GM23338 (cell line): ENCODE measurements around the gene HOXC12.

Experiments
- JUNB ChIP-seq: IDR thresholded peaks from one replicate; pipeline ENCODE4 v1.6.1; 2016; ENCODE audit warnings: antibody characterized with exemption; ENCODE audit not compliant: unreplicated experiment
- TF ChIP-seq, protein P1 (sequence below), 2 experiments: fragments of 200-600 bp in 1 of 2; sonication (generic) in 1 of 2; conservative IDR thresholded peaks; 2 replicates each; pipeline versions ENCODE4 v1.5.1 to v1.6.1; 2016 to 2017; ENCODE audit warnings: antibody characterized with exemption in 2 of 2, low read depth in 2 of 2, mild to moderate bottlenecking in 2 of 2, moderate library complexity in 1 of 2

DNA sequence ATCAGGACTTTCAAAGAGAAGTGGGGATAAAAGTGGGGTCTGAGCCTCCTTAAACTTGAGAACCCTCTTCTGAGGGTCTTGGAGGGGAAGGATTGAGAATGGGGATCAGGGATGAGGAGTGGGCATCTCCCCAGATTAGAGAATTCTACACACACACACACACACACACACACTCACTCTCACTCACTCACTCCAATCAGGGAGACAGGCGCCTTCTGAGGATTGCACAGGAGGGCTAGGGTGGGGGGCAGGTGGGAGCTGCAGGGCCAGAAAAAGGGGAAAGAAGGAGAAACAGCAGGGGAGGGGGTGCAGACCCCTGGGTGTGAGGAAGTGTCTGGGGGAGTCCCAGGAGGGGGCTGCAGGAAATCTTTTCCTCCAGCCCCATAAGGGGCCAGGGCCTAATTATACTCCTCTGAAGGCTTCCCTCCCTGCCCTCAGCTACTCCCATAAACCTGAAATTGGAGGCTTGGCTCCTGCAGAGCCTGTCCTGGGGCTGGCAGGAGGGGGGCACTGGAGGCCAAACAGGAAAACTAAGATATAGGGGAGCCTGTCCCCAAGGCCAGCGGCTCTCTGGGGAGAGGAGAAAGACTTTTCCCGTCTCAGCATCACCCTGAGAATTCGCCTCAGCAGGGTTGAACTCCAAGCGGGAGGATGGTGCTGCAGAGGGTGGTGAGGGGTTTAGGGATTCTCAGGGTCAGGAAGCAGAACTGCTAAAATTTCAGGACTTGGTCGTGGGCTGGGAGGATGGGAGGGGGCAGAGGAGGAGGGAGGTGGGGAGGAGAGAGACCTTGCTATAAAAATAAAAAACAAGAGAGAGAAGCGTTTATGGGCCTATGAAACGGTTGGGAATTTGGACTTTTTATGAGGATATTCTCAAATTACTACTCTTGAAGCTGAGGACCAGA lies 46.8 kb downstream of the HOXC12 start:
- no peak for TF ChIP-seq JUNB
- TF ChIP-seq, protein P1, sequence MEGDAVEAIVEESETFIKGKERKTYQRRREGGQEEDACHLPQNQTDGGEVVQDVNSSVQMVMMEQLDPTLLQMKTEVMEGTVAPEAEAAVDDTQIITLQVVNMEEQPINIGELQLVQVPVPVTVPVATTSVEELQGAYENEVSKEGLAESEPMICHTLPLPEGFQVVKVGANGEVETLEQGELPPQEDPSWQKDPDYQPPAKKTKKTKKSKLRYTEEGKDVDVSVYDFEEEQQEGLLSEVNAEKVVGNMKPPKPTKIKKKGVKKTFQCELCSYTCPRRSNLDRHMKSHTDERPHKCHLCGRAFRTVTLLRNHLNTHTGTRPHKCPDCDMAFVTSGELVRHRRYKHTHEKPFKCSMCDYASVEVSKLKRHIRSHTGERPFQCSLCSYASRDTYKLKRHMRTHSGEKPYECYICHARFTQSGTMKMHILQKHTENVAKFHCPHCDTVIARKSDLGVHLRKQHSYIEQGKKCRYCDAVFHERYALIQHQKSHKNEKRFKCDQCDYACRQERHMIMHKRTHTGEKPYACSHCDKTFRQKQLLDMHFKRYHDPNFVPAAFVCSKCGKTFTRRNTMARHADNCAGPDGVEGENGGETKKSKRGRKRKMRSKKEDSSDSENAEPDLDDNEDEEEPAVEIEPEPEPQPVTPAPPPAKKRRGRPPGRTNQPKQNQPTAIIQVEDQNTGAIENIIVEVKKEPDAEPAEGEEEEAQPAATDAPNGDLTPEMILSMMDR (conservative IDR thresholded peaks at IDR 0.05; ENCODE audit: low read depth in 2 of 2): no peak
